Activated naive CD8-positive, alpha-beta T cell (primary cell): ENCODE results near the gene RPL12.

Experiments used
- H3K27ac Mint-ChIP-seq: one replicate; pipeline ENCODE4 v1.8.0; 2021; ENCODE audit warnings: mixed read lengths
- H3K27me3 Mint-ChIP-seq: one replicate; pipeline ENCODE4 v1.8.0; 2021; ENCODE audit warnings: mixed read lengths
- H3K36me3 Mint-ChIP-seq: one replicate; pipeline ENCODE4 v1.8.0; 2021; ENCODE audit warnings: mixed read lengths
- H3K4me1 Mint-ChIP-seq: one replicate; pipeline ENCODE4 v1.8.0; 2021; ENCODE audit warnings: low read depth, mixed read lengths
- H3K4me3 Mint-ChIP-seq: one replicate; pipeline ENCODE4 v1.8.0; 2021; ENCODE audit warnings: mild to moderate bottlenecking, mixed read lengths
- H3K9me3 Mint-ChIP-seq: one replicate; pipeline ENCODE4 v1.8.0; 2021; ENCODE audit warnings: low read depth, mixed read lengths

Gene RPL12

DNA sequence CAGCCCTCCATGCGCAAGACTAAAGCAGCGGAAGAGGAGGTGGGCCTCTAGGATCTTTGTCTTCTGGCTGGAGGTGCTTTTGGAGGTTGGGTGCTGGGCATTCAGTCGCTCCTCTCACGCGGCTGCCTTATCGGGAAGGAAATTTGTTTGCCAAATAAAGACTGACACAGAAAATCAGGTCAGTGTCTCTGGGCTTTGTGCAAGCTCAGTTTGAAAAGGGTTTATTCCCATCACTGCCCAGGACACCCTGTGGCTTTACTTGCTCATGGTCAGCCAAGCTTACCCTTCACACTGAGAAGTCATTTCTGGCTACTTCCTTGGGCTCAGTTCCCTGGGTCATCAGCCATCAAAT lies 43.7 kb downstream of the RPL12 start:
- H3K4me1 Mint-ChIP-seq, result no peaks in the 10 kb centered on the region
- H3K27ac Mint-ChIP-seq, result no peak overlapping the region
- no peak overlapping the region for H3K4me3 Mint-ChIP-seq
- no peaks in the 10 kb centered on the region for H3K9me3 Mint-ChIP-seq
- no peaks in the 10 kb centered on the region for H3K36me3 Mint-ChIP-seq
- H3K27me3 Mint-ChIP-seq, result peaks cover 21% of the 10 kb centered on the region

DNA sequence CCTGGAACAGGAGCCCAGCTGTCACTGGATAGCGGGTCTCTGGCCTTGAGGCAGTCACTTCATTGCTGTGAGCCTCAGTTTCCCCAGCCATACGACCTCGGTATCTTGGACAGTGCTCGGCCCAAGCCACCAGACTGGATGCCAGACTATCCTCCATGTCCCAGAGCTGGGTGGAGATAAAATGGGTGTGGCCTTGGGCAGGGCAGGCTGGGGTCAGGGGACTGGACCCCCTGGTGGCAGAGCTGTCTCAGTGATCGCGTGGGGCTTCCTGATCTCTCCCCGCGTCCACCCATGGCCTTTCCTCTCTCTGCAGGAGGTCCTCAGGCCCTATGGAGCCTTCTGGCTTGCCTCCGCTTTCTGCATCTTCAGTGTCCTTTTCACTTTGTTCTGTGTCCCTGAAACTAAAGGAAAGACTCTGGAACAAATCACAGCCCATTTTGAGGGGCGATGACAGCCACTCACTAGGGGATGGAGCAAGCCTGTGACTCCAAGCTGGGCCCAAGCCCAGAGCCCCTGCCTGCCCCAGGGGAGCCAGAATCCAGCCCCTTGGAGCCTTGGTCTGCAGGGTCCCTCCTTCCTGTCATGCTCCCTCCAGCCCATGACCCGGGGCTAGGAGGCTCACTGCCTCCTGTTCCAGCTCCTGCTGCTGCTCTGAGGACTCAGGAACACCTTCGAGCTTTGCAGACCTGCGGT lies 44.3 kb downstream of the RPL12 start:
- Mint-ChIP-seq H3K36me3 (no peaks in the 10 kb centered on the region), H3K27ac (no peak overlapping the region), H3K4me1 (no peaks in the 10 kb centered on the region), H3K4me3 (no peak overlapping the region), H3K27me3 (peaks cover 20% of the 10 kb centered on the region), H3K9me3 (no peaks in the 10 kb centered on the region)

DNA sequence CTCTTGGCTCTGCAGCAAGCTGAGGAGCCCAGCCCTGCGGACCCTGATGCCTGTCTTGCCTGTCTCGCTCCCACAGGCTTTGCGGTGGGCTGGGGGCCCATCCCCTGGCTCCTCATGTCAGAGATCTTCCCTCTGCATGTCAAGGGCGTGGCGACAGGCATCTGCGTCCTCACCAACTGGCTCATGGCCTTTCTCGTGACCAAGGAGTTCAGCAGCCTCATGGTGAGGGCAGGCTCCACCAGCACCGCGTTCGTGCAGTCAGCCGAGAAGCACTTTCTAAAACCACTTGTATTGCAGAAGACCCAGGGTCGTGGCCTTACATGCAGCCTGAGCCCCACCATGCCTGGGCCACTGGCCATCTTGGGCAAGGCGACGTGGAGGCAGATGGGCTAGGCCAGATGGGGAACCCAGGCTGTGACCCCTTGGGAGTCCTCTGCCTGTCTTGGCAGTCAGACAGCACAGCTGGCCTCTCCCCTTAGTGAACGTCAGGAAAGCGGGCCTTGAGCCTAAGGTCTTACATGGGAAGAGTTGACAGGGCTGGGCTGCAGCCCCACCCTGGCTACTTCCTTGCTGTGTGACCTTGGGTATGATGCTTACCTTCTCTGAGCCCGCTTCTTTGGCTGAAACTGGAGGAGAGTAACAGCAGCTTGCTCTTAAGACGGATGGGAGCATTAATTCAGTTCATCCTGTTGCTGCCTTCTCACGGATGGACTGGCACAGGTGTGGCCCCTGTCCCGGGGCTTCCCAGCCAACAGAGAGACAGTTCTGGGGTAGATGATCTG lies 45.7 kb downstream of the RPL12 start:
- no peaks in the 10 kb centered on the region for H3K9me3 Mint-ChIP-seq
- H3K4me1 Mint-ChIP-seq, result no peaks in the 10 kb centered on the region
- no peak overlapping the region for H3K27ac Mint-ChIP-seq
- H3K27me3 Mint-ChIP-seq, result peaks cover 23% of the 10 kb centered on the region
- no peaks in the 10 kb centered on the region for H3K36me3 Mint-ChIP-seq
- H3K4me3 Mint-ChIP-seq, result no peak overlapping the region

- peaks cover 24% of the 10 kb centered on the region for H3K27me3 Mint-ChIP-seq
- no peak overlapping the region for H3K4me3 Mint-ChIP-seq
- no peaks in the 10 kb centered on the region for H3K9me3 Mint-ChIP-seq
- H3K36me3 Mint-ChIP-seq, result no peaks in the 10 kb centered on the region
- no peak overlapping the region for H3K27ac Mint-ChIP-seq
- H3K4me1 Mint-ChIP-seq, result no peaks in the 10 kb centered on the region
Observed at GRCh38 chr9:127404631-127405030, 46.6 kb downstream of the RPL12 start.

GRCh38 chr9:127403507-127404192 lies 47.6 kb downstream of the RPL12 start:
- Mint-ChIP-seq H3K27ac (no peak overlapping the region), H3K9me3 (no peaks in the 10 kb centered on the region), H3K4me3 (no peak overlapping the region), H3K27me3 (peaks cover 25% of the 10 kb centered on the region), H3K36me3 (no peaks in the 10 kb centered on the region), H3K4me1 (no peaks in the 10 kb centered on the region)

DNA sequence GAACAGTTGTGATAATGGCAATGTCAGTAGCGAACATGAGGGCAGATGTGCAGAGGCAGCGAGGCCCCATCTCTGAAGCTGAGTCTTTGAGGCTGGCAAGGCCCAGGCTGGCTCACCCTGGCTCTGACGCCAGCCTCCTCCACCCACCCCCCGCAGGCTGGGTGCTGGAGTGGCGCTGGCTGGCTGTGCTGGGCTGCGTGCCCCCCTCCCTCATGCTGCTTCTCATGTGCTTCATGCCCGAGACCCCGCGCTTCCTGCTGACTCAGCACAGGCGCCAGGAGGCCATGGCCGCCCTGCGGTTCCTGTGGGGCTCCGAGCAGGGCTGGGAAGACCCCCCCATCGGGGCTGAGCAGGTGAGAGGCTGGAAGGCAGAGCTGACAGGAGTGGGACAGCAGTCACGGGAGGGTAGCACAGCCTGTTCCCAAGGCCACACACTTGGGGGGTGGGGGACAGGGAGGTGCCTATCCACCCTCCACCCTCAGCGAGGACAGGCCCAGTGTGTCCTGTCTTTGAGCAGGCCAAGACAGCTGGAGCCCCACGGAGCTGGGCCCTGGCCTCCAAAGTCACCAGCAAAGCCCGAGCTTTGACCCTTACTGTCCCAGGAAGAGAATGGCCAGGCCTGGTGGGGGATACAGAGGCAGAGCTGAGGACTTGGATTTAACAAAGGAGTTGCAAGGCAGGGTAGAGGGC lies 48.7 kb downstream of the RPL12 start:
- Mint-ChIP-seq H3K4me1 (peaks cover 6% of the 10 kb centered on the region), H3K36me3 (no peaks in the 10 kb centered on the region), H3K27me3 (peaks cover 28% of the 10 kb centered on the region), H3K27ac (no peak overlapping the region), H3K9me3 (no peaks in the 10 kb centered on the region), H3K4me3 (no peak overlapping the region)

GRCh38 chr9:127399736-127400269 lies 51.4 kb downstream of the RPL12 start:
- no peaks in the 10 kb centered on the region for H3K36me3 Mint-ChIP-seq
- peaks cover 12% of the 10 kb centered on the region for H3K4me1 Mint-ChIP-seq
- H3K9me3 Mint-ChIP-seq, result no peaks in the 10 kb centered on the region
- peaks cover 35% of the 10 kb centered on the region for H3K27me3 Mint-ChIP-seq
- H3K27ac Mint-ChIP-seq, result no peak overlapping the region
- H3K4me3 Mint-ChIP-seq, result no peak overlapping the region

GRCh38 chr9:127398715-127399400 lies 52.3 kb downstream of the RPL12 start:
- H3K36me3 Mint-ChIP-seq, result no peaks in the 10 kb centered on the region
- peaks cover 39% of the 10 kb centered on the region for H3K27me3 Mint-ChIP-seq
- H3K27ac Mint-ChIP-seq, result no peak overlapping the region
- H3K4me3 Mint-ChIP-seq, result peak overlapping the region; percentile 70
- peaks cover 12% of the 10 kb centered on the region for H3K4me1 Mint-ChIP-seq
- H3K9me3 Mint-ChIP-seq, result no peaks in the 10 kb centered on the region

DNA sequence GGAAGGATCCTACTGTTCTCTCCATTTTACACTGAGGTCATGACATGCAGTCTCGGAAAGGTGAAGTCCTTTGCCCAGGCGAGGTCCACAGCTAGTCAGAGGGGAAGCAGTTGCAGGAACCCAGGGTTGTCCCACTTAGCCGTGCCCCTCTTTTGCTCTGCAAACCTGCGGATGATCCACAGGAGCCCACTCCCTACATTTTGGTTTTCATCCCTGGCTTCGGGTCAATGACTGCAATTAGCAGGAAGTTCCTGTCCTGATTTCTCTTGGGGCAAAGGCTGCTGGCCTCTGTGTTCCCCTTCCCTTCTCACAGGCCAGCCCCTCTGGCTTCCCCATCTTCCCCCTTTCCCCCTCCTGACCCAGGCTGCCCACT lies 52.9 kb downstream of the RPL12 start:
- Mint-ChIP-seq H3K4me1 (peaks cover 12% of the 10 kb centered on the region), H3K4me3 (peak overlapping the region; percentile 70), H3K27me3 (peaks cover 44% of the 10 kb centered on the region), H3K36me3 (no peaks in the 10 kb centered on the region), H3K9me3 (no peaks in the 10 kb centered on the region), H3K27ac (no peak overlapping the region)
